Activated CD8-positive, alpha-beta T cell treated with anti-CD3 and anti-CD28 coated beads, Interleukin-2, amount 10 ng/mL, durations not matched to agents 7 days and 5 days (primary cell): Measurements from ENCODE around the gene SH2D4B. TPM values are rescaled to one million over a fixed set of nuclear protein-coding genes. Genes with fewer than 3 reads are reported as not detected.

ENCODE experiments used
- ATAC-seq: fragments of 150-1000 bp; cut with Tn5 transposase; one replicate; pipeline ENCODE4 v1.10.0; 2021; ENCODE audit warnings: moderate library complexity
- CTCF ChIA-PET: fragments of 350-600 bp; sonication (Branson Sonifier 250); formaldehyde crosslinking; loops from one replicate; lab custom pipeline; 2021; ENCODE audit warnings: antibody characterized with exemption; lab: Charles Lee
- POLR2A ChIA-PET: fragments of 350-600 bp; sonication (Branson Sonifier 250); formaldehyde crosslinking; loops from one replicate; lab custom pipeline; 2021; ENCODE audit warnings: antibody characterized with exemption; lab: Charles Lee
- DNase-seq: peaks from one replicate; pipeline ENCODE4 v3.0.0-alpha.2; 2020
- H3K27ac Mint-ChIP-seq: one replicate; pipeline ENCODE4 v1.8.0; 2021; ENCODE audit warnings: mild to moderate bottlenecking, mixed read lengths
- H3K27me3 Mint-ChIP-seq: one replicate; pipeline ENCODE4 v1.8.0; 2021; ENCODE audit warnings: low read depth, mixed read lengths
- H3K36me3 Mint-ChIP-seq: one replicate; pipeline ENCODE4 v1.8.0; 2021; ENCODE audit warnings: low read depth, mixed read lengths
- H3K4me1 Mint-ChIP-seq: one replicate; pipeline ENCODE4 v1.8.0; 2021; ENCODE audit warnings: low read depth, mixed read lengths
- H3K4me3 Mint-ChIP-seq: one replicate; pipeline ENCODE4 v1.8.0; 2021; ENCODE audit warnings: mild to moderate bottlenecking, mixed read lengths
- H3K9me3 Mint-ChIP-seq: one replicate; pipeline ENCODE4 v1.8.0; 2022; ENCODE audit warnings: mixed read lengths; ENCODE audit not compliant: insufficient read depth
- total RNA-seq, 2 experiments: library from RNA; stranded (reverse); gene quantifications; one replicate each; pipeline ENCODE4 v1.2.3, GENCODE V29; 2021

Gene SH2D4B
- total RNA-seq, 2 experiments from 2014 or later: 0.13 to 0.21 TPM

- H3K4me3 Mint-ChIP-seq: no peak overlapping the region
- H3K27ac Mint-ChIP-seq: no peak overlapping the region
- DNase-seq (no peak), ATAC-seq (no peak)
- CTCF ChIA-PET: interaction anchor here (0.8 to 3.0 kb wide), 6 partner anchors 11 to 89 kb away, joined by 3 to 12 read pairs (median 4); no protein-coding TSS in a partner anchor
- no peaks in the 10 kb centered on the region for H3K36me3 Mint-ChIP-seq
- no peaks in the 10 kb centered on the region for H3K27me3 Mint-ChIP-seq
- H3K4me1 Mint-ChIP-seq: no peaks in the 10 kb centered on the region
- H3K9me3 Mint-ChIP-seq: no peaks in the 10 kb centered on the region
- POLR2A ChIA-PET: interaction anchor here (0.6 kb wide), 1 partner anchor 572 kb away, joined by 3 read pairs; no protein-coding TSS in a partner anchor
Measured at GRCh38 chr10:80600256-80600655, 62.6 kb downstream of the SH2D4B start.

- Mint-ChIP-seq H3K4me3 (no peak overlapping the region), H3K27ac (no peak overlapping the region), H3K4me1 (peaks cover under 1% of the 10 kb centered on the region), H3K27me3 (no peaks in the 10 kb centered on the region), H3K36me3 (no peaks in the 10 kb centered on the region), H3K9me3 (no peaks in the 10 kb centered on the region)
- no peak for DNase-seq
- POLR2A ChIA-PET: no interaction called here
- ATAC-seq: no peak
- CTCF ChIA-PET: no interaction called here
Measured at GRCh38 chr10:80602881-80603280, 65.2 kb downstream of the SH2D4B start.

- peaks cover 5% of the 10 kb centered on the region for H3K27me3 Mint-ChIP-seq
- H3K36me3 Mint-ChIP-seq: no peaks in the 10 kb centered on the region
- ChIA-PET CTCF (no interaction called here), POLR2A (no interaction called here)
- DNase-seq (no peak), ATAC-seq (no peak)
- H3K4me3 Mint-ChIP-seq: no peak overlapping the region
- peaks cover 7% of the 10 kb centered on the region for H3K4me1 Mint-ChIP-seq
- no peak overlapping the region for H3K27ac Mint-ChIP-seq
- H3K9me3 Mint-ChIP-seq: no peaks in the 10 kb centered on the region
Measured at GRCh38 chr10:80603516-80603915, 65.8 kb downstream of the SH2D4B start.

- H3K27ac Mint-ChIP-seq: no peak overlapping the region
- H3K36me3 Mint-ChIP-seq: no peaks in the 10 kb centered on the region
- ChIA-PET POLR2A (no interaction called here), CTCF (interaction anchor here (0.8 kb wide), 1 partner anchor 12 kb away, joined by 3 read pairs; no protein-coding TSS in a partner anchor)
- DNase-seq: no peak
- H3K27me3 Mint-ChIP-seq: peaks cover 7% of the 10 kb centered on the region
- H3K4me3 Mint-ChIP-seq: no peak overlapping the region
- ATAC-seq: no peak
- peaks cover 8% of the 10 kb centered on the region for H3K4me1 Mint-ChIP-seq
- H3K9me3 Mint-ChIP-seq: peaks cover 2% of the 10 kb centered on the region
Measured at GRCh38 chr10:80608706-80609105, 71.0 kb downstream of the SH2D4B start.

GRCh38 chr10:80609331-80609730, 71.6 kb downstream of the SH2D4B start:
- H3K27me3 Mint-ChIP-seq: peaks cover 7% of the 10 kb centered on the region
- H3K4me1 Mint-ChIP-seq: peaks cover 8% of the 10 kb centered on the region
- ATAC-seq (no peak), DNase-seq (no peak)
- POLR2A ChIA-PET: no interaction called here
- H3K9me3 Mint-ChIP-seq: peaks cover 8% of the 10 kb centered on the region
- no peak overlapping the region for H3K4me3 Mint-ChIP-seq
- CTCF ChIA-PET: no interaction called here
- no peak overlapping the region for H3K27ac Mint-ChIP-seq
- H3K36me3 Mint-ChIP-seq: no peaks in the 10 kb centered on the region

GRCh38 chr10:80611481-80612185, 73.9 kb downstream of the SH2D4B start:
- peaks cover 8% of the 10 kb centered on the region for H3K9me3 Mint-ChIP-seq
- DNase-seq: no peak
- H3K4me3 Mint-ChIP-seq: no peak overlapping the region
- peaks cover 10% of the 10 kb centered on the region for H3K27me3 Mint-ChIP-seq
- H3K36me3 Mint-ChIP-seq: no peaks in the 10 kb centered on the region
- ChIA-PET CTCF (interaction anchor here (0.7 to 2.5 kb wide), 3 partner anchors 11 to 15 kb away, joined by 3 to 12 read pairs (median 3); no protein-coding TSS in a partner anchor), POLR2A (no interaction called here)
- H3K27ac Mint-ChIP-seq: no peak overlapping the region
- no peak for ATAC-seq
- H3K4me1 Mint-ChIP-seq: peaks cover 8% of the 10 kb centered on the region

- Mint-ChIP-seq H3K27me3 (peaks cover 10% of the 10 kb centered on the region), H3K4me1 (peaks cover 8% of the 10 kb centered on the region), H3K4me3 (no peak overlapping the region), H3K27ac (no peak overlapping the region), H3K9me3 (peaks cover 8% of the 10 kb centered on the region), H3K36me3 (no peaks in the 10 kb centered on the region)
- DNase-seq (no peak), ATAC-seq (no peak)
- ChIA-PET CTCF (interaction anchor here (0.9 to 2.5 kb wide), 2 partner anchors 12 to 13 kb away, joined by 3 to 12 read pairs; no protein-coding TSS in a partner anchor), POLR2A (no interaction called here)
Measured at GRCh38 chr10:80612261-80612660, 74.6 kb downstream of the SH2D4B start.

- Mint-ChIP-seq H3K4me3 (no peak overlapping the region), H3K36me3 (no peaks in the 10 kb centered on the region), H3K4me1 (peaks cover under 1% of the 10 kb centered on the region), H3K27me3 (peaks cover 5% of the 10 kb centered on the region), H3K27ac (no peak overlapping the region), H3K9me3 (peaks cover 8% of the 10 kb centered on the region)
- ChIA-PET CTCF (no interaction called here), POLR2A (no interaction called here)
- ATAC-seq: no peak
- DNase-seq: no peak
Measured at GRCh38 chr10:80613466-80614170, 75.9 kb downstream of the SH2D4B start.

- Mint-ChIP-seq H3K27me3 (peaks cover 5% of the 10 kb centered on the region), H3K4me1 (no peaks in the 10 kb centered on the region), H3K9me3 (peaks cover 8% of the 10 kb centered on the region), H3K36me3 (no peaks in the 10 kb centered on the region), H3K27ac (no peak overlapping the region), H3K4me3 (no peak overlapping the region)
- ChIA-PET POLR2A (interaction anchor here (0.5 kb wide), 1 partner anchor 128 kb away, joined by 3 read pairs; no protein-coding TSS in a partner anchor), CTCF (interaction anchor here (0.7 kb wide), 1 partner anchor 237 kb away, joined by 3 read pairs; no protein-coding TSS in a partner anchor)
- ATAC-seq: no peak
- DNase-seq: no peak
Measured at GRCh38 chr10:80614576-80615416, 77.1 kb downstream of the SH2D4B start.

- no peaks in the 10 kb centered on the region for H3K36me3 Mint-ChIP-seq
- no peak overlapping the region for H3K4me3 Mint-ChIP-seq
- H3K27ac Mint-ChIP-seq: no peak overlapping the region
- DNase-seq: no peak
- peaks cover 8% of the 10 kb centered on the region for H3K9me3 Mint-ChIP-seq
- ChIA-PET POLR2A (no interaction called here), CTCF (interaction anchor here (1.1 to 3.1 kb wide), 2 partner anchors 19 to 46 kb away, joined by 3 to 9 read pairs; no protein-coding TSS in a partner anchor)
- no peaks in the 10 kb centered on the region for H3K4me1 Mint-ChIP-seq
- no peak for ATAC-seq
- peaks cover 3% of the 10 kb centered on the region for H3K27me3 Mint-ChIP-seq
Measured at GRCh38 chr10:80617807-80618206, 80.1 kb downstream of the SH2D4B start.

GRCh38 chr10:80619036-80619435, 81.3 kb downstream of the SH2D4B start:
- Mint-ChIP-seq H3K4me3 (no peak overlapping the region), H3K36me3 (no peaks in the 10 kb centered on the region), H3K9me3 (peaks cover 2% of the 10 kb centered on the region), H3K4me1 (no peaks in the 10 kb centered on the region), H3K27me3 (peaks cover 3% of the 10 kb centered on the region), H3K27ac (no peak overlapping the region)
- ChIA-PET POLR2A (no interaction called here), CTCF (interaction anchor here (0.7 to 3.1 kb wide), 3 partner anchors 19 to 44 kb away, joined by 3 to 9 read pairs (median 3); no protein-coding TSS in a partner anchor)
- ATAC-seq (no peak), DNase-seq (no peak)
